Chondrocyte (in vitro differentiated cells): Measurements from ENCODE around the gene MORC2. TPM values are rescaled to one million over a fixed set of nuclear protein-coding genes. Genes with fewer than 3 reads are reported as not detected.

Experiments used
- DNase-seq: peaks from one replicate; pipeline ENCODE4 v3.0.0; 2021; ENCODE audit warnings: mixed read lengths, low spot score
- H3K27ac Mint-ChIP-seq: one replicate; pipeline ENCODE4 v1.8.0; 2021; ENCODE audit warnings: mild to moderate bottlenecking, moderate library complexity, mixed read lengths; ENCODE audit not compliant: unreplicated experiment
- H3K27me3 Mint-ChIP-seq: 2 replicates; pipeline ENCODE4 v1.8.0; 2021; ENCODE audit warnings: low read depth, mixed read lengths
- H3K36me3 Mint-ChIP-seq: 2 replicates; pipeline ENCODE4 v1.8.0; 2021; ENCODE audit warnings: low read depth, mixed read lengths
- H3K4me1 Mint-ChIP-seq: 2 replicates; pipeline ENCODE4 v1.8.0; 2021; ENCODE audit warnings: low read depth, mild to moderate bottlenecking, mixed read lengths
- H3K4me3 Mint-ChIP-seq: one replicate; pipeline ENCODE4 v1.8.0; 2021; ENCODE audit warnings: mild to moderate bottlenecking, moderate library complexity, mixed read lengths; ENCODE audit not compliant: unreplicated experiment
- H3K9me3 Mint-ChIP-seq: 2 replicates; pipeline ENCODE4 v1.8.0; 2021; ENCODE audit warnings: low read depth, mixed read lengths
- CTCF ChIP-seq: fragments of 200-600 bp; sonication (generic); IDR thresholded peaks from 2 replicates; pipeline ENCODE4 v1.5.0; 2021; ENCODE audit warnings: antibody characterized with exemption, mild to moderate bottlenecking, moderate library complexity
- total RNA-seq: library from RNA; stranded (reverse); gene quantifications from 3 replicates; pipeline ENCODE4 v1.2.1, GENCODE V29; 2021

The MORC2 gene
- total RNA-seq, 1 donor from 2014 or later, result 29.6 TPM

GRCh38 chr22:30885591-30885990 lies 83.0 kb downstream of the MORC2 start:
- H3K4me1 Mint-ChIP-seq, result no peaks in the 10 kb centered on the region
- DNase-seq, result peak; percentile 77
- H3K27ac Mint-ChIP-seq, result no peak overlapping the region
- peaks cover 3% of the 10 kb centered on the region for H3K36me3 Mint-ChIP-seq
- H3K4me3 Mint-ChIP-seq, result no peak overlapping the region
- no peak for TF ChIP-seq CTCF
- H3K27me3 Mint-ChIP-seq, result no peaks in the 10 kb centered on the region
- H3K9me3 Mint-ChIP-seq, result no peaks in the 10 kb centered on the region

- Mint-ChIP-seq H3K4me1 (no peaks in the 10 kb centered on the region), H3K36me3 (peaks cover 2% of the 10 kb centered on the region), H3K4me3 (no peak overlapping the region), H3K9me3 (no peaks in the 10 kb centered on the region), H3K27me3 (no peaks in the 10 kb centered on the region), H3K27ac (peak overlapping the region; percentile 2)
- no peak for TF ChIP-seq CTCF
- DNase-seq, result no peak
Observed at GRCh38 chr22:30885001-30885366, 83.6 kb downstream of the MORC2 start.

- Mint-ChIP-seq H3K27ac (no peak overlapping the region), H3K4me1 (no peaks in the 10 kb centered on the region), H3K27me3 (no peaks in the 10 kb centered on the region), H3K9me3 (no peaks in the 10 kb centered on the region), H3K36me3 (peaks cover 2% of the 10 kb centered on the region), H3K4me3 (no peak overlapping the region)
- TF ChIP-seq CTCF, result no peak
- DNase-seq, result peak; percentile 81
Observed at GRCh38 chr22:30884211-30885000, 84.2 kb downstream of the MORC2 start.

GRCh38 chr22:30883586-30884145 lies 84.9 kb downstream of the MORC2 start:
- Mint-ChIP-seq H3K9me3 (no peaks in the 10 kb centered on the region), H3K27ac (no peak overlapping the region), H3K4me3 (no peak overlapping the region), H3K27me3 (no peaks in the 10 kb centered on the region), H3K36me3 (no peaks in the 10 kb centered on the region), H3K4me1 (peaks cover 6% of the 10 kb centered on the region)
- TF ChIP-seq CTCF, result no peak
- DNase-seq, result no peak

GRCh38 chr22:30882974-30883533 lies 85.5 kb downstream of the MORC2 start:
- no peak overlapping the region for H3K27ac Mint-ChIP-seq
- TF ChIP-seq CTCF, result no peak
- peak; percentile 62 for DNase-seq
- no peaks in the 10 kb centered on the region for H3K27me3 Mint-ChIP-seq
- H3K36me3 Mint-ChIP-seq, result no peaks in the 10 kb centered on the region
- H3K9me3 Mint-ChIP-seq, result no peaks in the 10 kb centered on the region
- no peak overlapping the region for H3K4me3 Mint-ChIP-seq
- peaks cover 12% of the 10 kb centered on the region for H3K4me1 Mint-ChIP-seq
